ENCODE data around the gene NQO1. TPM values are rescaled to one million over a fixed set of nuclear protein-coding genes. Genes with fewer than 3 reads are reported as not detected.

The NQO1 gene
- total RNA-seq, 2 donors from 2014 or later, result 126 to 141 TPM

DNA sequence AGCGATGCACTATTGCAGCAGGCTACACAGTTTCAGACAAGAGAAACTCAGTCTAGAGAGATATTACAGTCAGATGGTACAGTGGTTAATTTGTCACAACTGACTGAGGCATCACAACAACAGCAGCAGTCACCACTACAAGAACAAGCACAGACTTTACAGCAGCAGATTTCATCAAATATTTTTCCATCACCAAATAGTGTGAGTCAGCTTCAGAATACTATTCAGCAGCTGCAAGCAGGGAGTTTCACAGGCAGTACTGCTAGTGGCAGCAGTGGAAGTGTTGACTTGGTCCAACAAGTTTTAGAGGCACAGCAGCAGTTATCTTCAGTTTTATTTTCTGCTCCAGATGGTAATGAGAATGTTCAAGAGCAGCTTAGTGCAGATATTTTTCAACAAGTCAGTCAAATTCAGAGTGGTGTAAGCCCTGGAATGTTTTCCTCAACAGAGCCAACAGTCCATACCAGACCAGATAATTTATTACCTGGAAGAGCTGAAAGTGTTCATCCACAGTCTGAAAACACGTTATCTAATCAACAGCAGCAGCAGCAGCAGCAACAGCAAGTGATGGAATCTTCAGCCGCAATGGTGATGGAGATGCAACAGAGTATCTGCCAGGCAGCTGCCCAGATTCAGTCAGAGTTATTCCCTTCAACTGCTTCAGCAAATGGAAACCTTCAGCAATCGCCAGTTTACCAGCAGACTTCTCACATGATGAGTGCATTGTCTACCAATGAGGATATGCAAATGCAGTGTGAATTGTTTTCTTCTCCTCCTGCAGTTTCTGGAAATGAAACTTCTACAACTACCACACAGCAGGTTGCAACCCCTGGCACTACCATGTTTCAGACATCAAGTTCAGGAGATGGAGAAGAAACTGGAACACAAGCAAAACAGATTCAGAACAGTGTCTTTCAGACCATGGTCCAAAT lies 34.1 kb downstream of the NQO1 start:
- Histone ChIP-seq H3K27ac (ENCODE audit: low read depth, low read length) (no peak overlapping the region), H3K4me3 (ENCODE audit: low read length) (no peak overlapping the region), H3K9me3 (ENCODE audit: control insufficient read depth, low read length) (no peaks in the 10 kb centered on the region), H3K36me3 (ENCODE audit: control insufficient read depth, insufficient read depth, low read length) (peaks cover 81% of the 10 kb centered on the region), H3K4me1 (ENCODE audit: control insufficient read depth, insufficient read depth, low read length) (no peaks in the 10 kb centered on the region), H3K9ac (ENCODE audit: extremely low read depth, low read length, poor library complexity, severe bottlenecking) (no peak overlapping the region), H3K27me3 (ENCODE audit: control insufficient read depth, insufficient read depth, low read length, poor library complexity, severe bottlenecking) (no peaks in the 10 kb centered on the region)
- peaks cover 51% of the 10 kb centered on the region for H3K36me3 Mint-ChIP-seq (ENCODE audit: low read depth)
- no peaks in the 10 kb centered on the region for H3K9me3 Mint-ChIP-seq
- TF ChIP-seq, protein P1, sequence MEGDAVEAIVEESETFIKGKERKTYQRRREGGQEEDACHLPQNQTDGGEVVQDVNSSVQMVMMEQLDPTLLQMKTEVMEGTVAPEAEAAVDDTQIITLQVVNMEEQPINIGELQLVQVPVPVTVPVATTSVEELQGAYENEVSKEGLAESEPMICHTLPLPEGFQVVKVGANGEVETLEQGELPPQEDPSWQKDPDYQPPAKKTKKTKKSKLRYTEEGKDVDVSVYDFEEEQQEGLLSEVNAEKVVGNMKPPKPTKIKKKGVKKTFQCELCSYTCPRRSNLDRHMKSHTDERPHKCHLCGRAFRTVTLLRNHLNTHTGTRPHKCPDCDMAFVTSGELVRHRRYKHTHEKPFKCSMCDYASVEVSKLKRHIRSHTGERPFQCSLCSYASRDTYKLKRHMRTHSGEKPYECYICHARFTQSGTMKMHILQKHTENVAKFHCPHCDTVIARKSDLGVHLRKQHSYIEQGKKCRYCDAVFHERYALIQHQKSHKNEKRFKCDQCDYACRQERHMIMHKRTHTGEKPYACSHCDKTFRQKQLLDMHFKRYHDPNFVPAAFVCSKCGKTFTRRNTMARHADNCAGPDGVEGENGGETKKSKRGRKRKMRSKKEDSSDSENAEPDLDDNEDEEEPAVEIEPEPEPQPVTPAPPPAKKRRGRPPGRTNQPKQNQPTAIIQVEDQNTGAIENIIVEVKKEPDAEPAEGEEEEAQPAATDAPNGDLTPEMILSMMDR (conservative IDR thresholded peaks at IDR 0.05), result no peak
- no peak overlapping the region for H3K4me3 Mint-ChIP-seq
- 91 to 92% methylated on average over 4 of the region's 4 CpGs for WGBS, 2 experiments (ENCODE audit: insufficient coverage in 1 of 2, insufficient read length in 1 of 2)
- no peak for DNase-seq
- no peaks in the 10 kb centered on the region for H3K4me1 Mint-ChIP-seq
- H3K27ac Mint-ChIP-seq, result no peak overlapping the region
- no peaks in the 10 kb centered on the region for H3K27me3 Mint-ChIP-seq (ENCODE audit: insufficient read depth)

DNA sequence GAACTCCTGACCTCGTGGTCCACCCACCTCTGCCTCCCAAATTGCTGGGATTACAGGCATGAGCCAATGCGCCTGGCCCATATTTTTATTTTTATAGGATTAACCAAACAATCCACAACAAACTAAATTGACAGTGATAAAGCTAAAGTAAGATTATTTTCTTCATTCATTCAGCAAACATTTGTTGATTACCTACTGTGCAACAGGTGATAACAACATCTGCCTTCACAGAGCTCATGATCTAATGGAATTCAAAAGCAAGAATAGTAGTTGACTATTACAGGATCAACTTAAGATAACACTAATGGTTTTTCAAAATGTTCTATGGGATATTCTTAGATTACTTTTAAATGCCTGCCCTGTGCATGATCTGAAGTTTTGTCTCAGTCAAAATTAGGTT lies 37.8 kb downstream of the NQO1 start:
- Histone ChIP-seq H3K27me3 (ENCODE audit: control insufficient read depth, insufficient read depth, low read length, poor library complexity, severe bottlenecking) (no peaks in the 10 kb centered on the region), H3K9me3 (ENCODE audit: control insufficient read depth, low read length) (no peaks in the 10 kb centered on the region), H3K9ac (ENCODE audit: extremely low read depth, low read length, poor library complexity, severe bottlenecking) (no peak overlapping the region), H3K4me3 (ENCODE audit: low read length) (no peak overlapping the region), H3K27ac (ENCODE audit: low read depth, low read length) (no peak overlapping the region), H3K4me1 (ENCODE audit: control insufficient read depth, insufficient read depth, low read length) (no peaks in the 10 kb centered on the region), H3K36me3 (ENCODE audit: control insufficient read depth, insufficient read depth, low read length) (peaks cover 58% of the 10 kb centered on the region)
- no peak for DNase-seq
- H3K9me3 Mint-ChIP-seq, result no peaks in the 10 kb centered on the region
- H3K36me3 Mint-ChIP-seq (ENCODE audit: low read depth), result peaks cover 45% of the 10 kb centered on the region
- H3K4me3 Mint-ChIP-seq, result no peak overlapping the region
- 83 to 100% methylated on average over 2 of the region's 2 CpGs for WGBS, 2 experiments (ENCODE audit: insufficient coverage in 1 of 2, insufficient read length in 1 of 2)
- H3K27me3 Mint-ChIP-seq (ENCODE audit: insufficient read depth), result no peaks in the 10 kb centered on the region
- no peaks in the 10 kb centered on the region for H3K4me1 Mint-ChIP-seq
- TF ChIP-seq, protein P1 (conservative IDR thresholded peaks at IDR 0.05), result no peak
- H3K27ac Mint-ChIP-seq, result no peak overlapping the region

DNA sequence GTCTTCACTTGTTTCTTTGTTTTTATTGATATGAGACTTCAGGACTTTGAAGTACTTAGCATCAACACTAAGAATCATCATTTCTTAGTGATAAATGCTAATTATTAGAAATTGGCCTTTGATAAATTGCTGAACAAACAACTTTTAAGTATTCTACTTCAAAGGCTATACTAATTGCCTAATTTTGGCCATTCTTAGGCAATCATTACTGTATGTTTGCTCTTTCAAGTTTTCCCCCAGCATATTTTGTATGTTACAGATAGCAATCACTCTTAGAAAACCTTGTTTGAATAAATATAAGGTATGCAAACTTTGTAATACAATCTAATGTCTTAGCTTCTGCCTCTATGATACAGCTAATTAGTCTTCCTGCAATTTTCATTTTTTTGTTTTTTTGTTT lies 46.0 kb downstream of the NQO1 start:
- no peaks in the 10 kb centered on the region for H3K9me3 Mint-ChIP-seq
- H3K27me3 Mint-ChIP-seq (ENCODE audit: insufficient read depth), result no peaks in the 10 kb centered on the region
- Histone ChIP-seq H3K9me3 (ENCODE audit: control insufficient read depth, low read length) (no peaks in the 10 kb centered on the region), H3K4me3 (ENCODE audit: low read length) (no peak overlapping the region), H3K36me3 (ENCODE audit: control insufficient read depth, insufficient read depth, low read length) (peaks cover 73% of the 10 kb centered on the region), H3K27ac (ENCODE audit: low read depth, low read length) (no peak overlapping the region), H3K4me1 (ENCODE audit: control insufficient read depth, insufficient read depth, low read length) (no peaks in the 10 kb centered on the region), H3K27me3 (ENCODE audit: control insufficient read depth, insufficient read depth, low read length, poor library complexity, severe bottlenecking) (no peaks in the 10 kb centered on the region), H3K9ac (ENCODE audit: extremely low read depth, low read length, poor library complexity, severe bottlenecking) (no peak overlapping the region)
- TF ChIP-seq, protein P1 (conservative IDR thresholded peaks at IDR 0.05), result no peak
- no peak overlapping the region for H3K27ac Mint-ChIP-seq
- no peak for DNase-seq
- H3K36me3 Mint-ChIP-seq (ENCODE audit: low read depth), result peaks cover 54% of the 10 kb centered on the region
- H3K4me1 Mint-ChIP-seq, result no peaks in the 10 kb centered on the region
- no peak overlapping the region for H3K4me3 Mint-ChIP-seq
